Endothelial cell of umbilical vein (primary cell): Measurements from ENCODE around the gene TPO. TPM values are rescaled to one million over a fixed set of nuclear protein-coding genes. Genes with fewer than 3 reads are reported as not detected.

Source experiments
- BruUV-seq: library from RNA; stranded (reverse); fragments of 400-500 nt; replicated peaks from 2 replicates; lab custom pipeline; 2021; lab: Mats Ljungman, UMichigan
- CTCF ChIA-PET: fragments of 300-600, 350-600 bp; sonication (Branson Sonifier 250); formaldehyde crosslinking; loops from one replicate; lab custom pipeline; 2021; ENCODE audit warnings: antibody characterized with exemption, inconsistent platforms; lab: Charles Lee
- POLR2A ChIA-PET: fragments of 300-600, 350-600 bp; sonication (Branson Sonifier 250); formaldehyde crosslinking; loops from one replicate; lab custom pipeline; 2021; ENCODE audit warnings: antibody characterized with exemption, inconsistent platforms; lab: Charles Lee
- DNase-seq: peaks from one replicate; pipeline ENCODE4 v3.0.0-alpha.2; 2011; ENCODE audit warnings: low read depth, low spot score
- FAIRE-seq: peaks from 2 replicates; lab custom pipeline; 2011; peaks lifted over from hg19 to GRCh38; lab: Jason Lieb, UNC
- H2AFZ ChIP-seq: 2 replicates; pipeline ENCODE4 v1.6.0; 2012; ENCODE audit warnings: low read depth, low read length, control low read depth, inconsistent platforms
- H3K27ac ChIP-seq: 2 replicates; pipeline ENCODE4 v1.5.1; 2011; ENCODE audit warnings: low read depth, mild to moderate bottlenecking, control low read depth, low read length, moderate library complexity; ENCODE audit not compliant: insufficient read depth
- H3K27me3 ChIP-seq, 2 experiments: 2 replicates each; pipeline versions ENCODE4 v1.6.0 to v1.6.1; 2011; ENCODE audit warnings: low read length in 2 of 2, mixed read lengths in 1 of 2; ENCODE audit not compliant: control insufficient read depth in 2 of 2, insufficient read depth in 2 of 2
- H3K36me3 ChIP-seq, 2 experiments: 2 replicates in 1 of 2; 3 replicates in 1 of 2; pipeline ENCODE4 v1.5.1; 2011; ENCODE audit warnings: low read length in 2 of 2, mild to moderate bottlenecking in 1 of 2, moderate library complexity in 1 of 2; ENCODE audit not compliant: control insufficient read depth in 2 of 2, insufficient read depth in 2 of 2; ENCODE audit errors: extremely low read depth in 1 of 2
- H3K4me1 ChIP-seq: 3 replicates; pipeline ENCODE4 v1.5.1; 2011; ENCODE audit warnings: mild to moderate bottlenecking, low read length; ENCODE audit not compliant: control insufficient read depth, insufficient read depth; ENCODE audit errors: extremely low read depth
- H3K4me2 ChIP-seq: 2 replicates; pipeline ENCODE4 v1.6.1; 2011; ENCODE audit warnings: low read length, control low read depth, mixed read lengths; ENCODE audit not compliant: insufficient read depth
- H3K4me3 ChIP-seq, 3 experiments: fragments of 200-600 bp in 1 of 3; sonication (generic), shearing (Covaris generic) in 1 of 3; replicated peaks in 1 of 3; 2 replicates each; pipeline ENCODE4 v1.5.1; 2011 to 2016; ENCODE audit warnings: control low read depth in 3 of 3, low read length in 3 of 3, mild to moderate bottlenecking in 2 of 3, inconsistent platforms in 1 of 3, low read depth in 1 of 3, moderate library complexity in 1 of 3; ENCODE audit not compliant: insufficient read depth in 1 of 3
- H3K79me2 ChIP-seq: 2 replicates; pipeline ENCODE4 v1.6.0; 2012; ENCODE audit warnings: low read length, inconsistent platforms; ENCODE audit not compliant: control insufficient read depth, insufficient read depth
- H3K9ac ChIP-seq: replicated peaks from 2 replicates; pipeline ENCODE3; 2011; ENCODE audit warnings: low read length, control low read depth; ENCODE audit not compliant: insufficient read depth; ENCODE audit errors: extremely low read depth
- H3K9me1 ChIP-seq: replicated peaks from 3 replicates; pipeline ENCODE4 v1.6.0; 2011; ENCODE audit warnings: mild to moderate bottlenecking, low read length; ENCODE audit not compliant: control insufficient read depth, insufficient read depth; ENCODE audit errors: extremely low read depth
- H3K9me3 ChIP-seq: replicated peaks from 2 replicates; pipeline ENCODE4 v1.5.1; 2012; ENCODE audit warnings: low read length, inconsistent platforms; ENCODE audit not compliant: control insufficient read depth, insufficient read depth
- H4K20me1 ChIP-seq: replicated peaks from 2 replicates; pipeline ENCODE3; 2011; ENCODE audit warnings: mild to moderate bottlenecking, low read length; ENCODE audit not compliant: control insufficient read depth, insufficient read depth; ENCODE audit errors: extremely low read depth
- CTCF ChIP-seq, 2 donors: IDR thresholded peaks; 1 replicate in 1 of 2; 2 replicates in 1 of 2; pipeline ENCODE4 v1.5.1; 2011; ENCODE audit warnings: low read length in 2 of 2, mild to moderate bottlenecking in 2 of 2, moderate library complexity in 2 of 2, control low read depth in 1 of 2, inconsistent platforms in 1 of 2, low read depth in 1 of 2; ENCODE audit not compliant: insufficient read depth in 1 of 2; ENCODE audit errors: extremely low read depth in 1 of 2
- EZH2 ChIP-seq: IDR thresholded peaks from 2 replicates; pipeline ENCODE4 v1.6.1; 2012; ENCODE audit warnings: borderline replicate concordance, low read depth, mild to moderate bottlenecking, moderate library complexity, low read length, inconsistent platforms; ENCODE audit not compliant: severe bottlenecking
- GATA2 ChIP-seq: IDR thresholded peaks from 2 replicates; pipeline ENCODE4 v1.7.0; 2011; ENCODE audit warnings: low read depth, mild to moderate bottlenecking, moderate library complexity, mixed read lengths, low read length; ENCODE audit not compliant: insufficient read length, insufficient read depth
- JUN ChIP-seq: IDR thresholded peaks from 2 replicates; pipeline ENCODE4 v1.6.1; 2011; ENCODE audit warnings: borderline replicate concordance, low read depth; ENCODE audit not compliant: insufficient read length, insufficient read depth
- MAX ChIP-seq: IDR thresholded peaks from 2 replicates; pipeline ENCODE4 v1.6.1; 2011; ENCODE audit not compliant: insufficient read depth, insufficient read length
- MYC ChIP-seq: IDR thresholded peaks from one replicate; pipeline ENCODE4 v1.6.1; 2011; ENCODE audit warnings: mild to moderate bottlenecking, low read depth, low read length
- POLR2A ChIP-seq: IDR thresholded peaks from 2 replicates; pipeline ENCODE4 v1.6.1; 2012; ENCODE audit warnings: low read depth, mild to moderate bottlenecking, control low read depth, low read length
- POLR2AphosphoS5 ChIP-seq: IDR thresholded peaks from 2 replicates; pipeline ENCODE4 v1.6.1; 2012; ENCODE audit warnings: low read depth, mild to moderate bottlenecking, control low read depth, low read length, moderate library complexity; ENCODE audit not compliant: insufficient read depth
- dilution Hi-C: fragments of 300-500 bp; cut with MboI; formaldehyde crosslinking; loops from one replicate; pipeline ENCODE4 v1.15.0; 2019; ENCODE audit warnings: low sequenced_read_pairs; ENCODE audit not compliant: extremely low pct_ligation_motif_present
- intact Hi-C: fragments of 100-400 bp; cut with micrococcal nuclease; formaldehyde crosslinking; loops from one replicate; pipeline ENCODE4 v1.10.0; 2022
- polyA plus RNA-seq, 4 experiments: library from polyadenylated mRNA; depleted of rRNA in 3 of 4; stranded (reverse) in 3 of 4; unstranded in 1 of 4; fragments of >200 nt; gene quantifications; 2 replicates each; pipeline versions ENCODE4 v1.2.1 to v1.2.3, GENCODE V29; 2011 to 2012; ENCODE audit warnings: missing spikeins in 1 of 4
- total RNA-seq: library from RNA; stranded (reverse); gene quantifications from 2 replicates; pipeline ENCODE4 v1.2.3, GENCODE V29; 2021

Gene TPO
- total and polyA plus RNA-seq, 2 donors (not counting 3 experiments of a cell fraction or from before 2014, with no cell fraction given): not detected

- Histone ChIP-seq H3K9me3 (peaks cover 3% of the 10 kb centered on the region), H3K4me2 (no peak overlapping the region), H2AFZ (no peak overlapping the region), H3K9ac (no peak overlapping the region), H3K79me2 (no peaks in the 10 kb centered on the region), H3K9me1 (no peaks in the 10 kb centered on the region), H3K27ac (no peak overlapping the region), H4K20me1 (no peaks in the 10 kb centered on the region), H3K36me3 (no peaks in the 10 kb centered on the region), H3K27me3 (no peaks in the 10 kb centered on the region), H3K4me1 (no peaks in the 10 kb centered on the region), H3K4me3 (no peak overlapping the region)
- dilution Hi-C loops: no loop called here
- TF ChIP-seq POLR2A: no peak
- TF ChIP-seq GATA2: no peak
- no peak for TF ChIP-seq MYC
- no peak for TF ChIP-seq CTCF (IDR thresholded peaks at IDR 0.05; ENCODE audit: extremely low read depth in 1 of 2, insufficient read depth in 1 of 2, low read depth in 1 of 2, low read length in 2 of 2)
- TF ChIP-seq POLR2AphosphoS5: no peak
- TF ChIP-seq MAX: no peak
- DNase-seq: no peak
- no TSS peak for BruUV-seq
- ChIA-PET CTCF (no interaction called here), POLR2A (no interaction called here)
- intact Hi-C loops: no loop called here
- FAIRE-seq: no peak
Measured at GRCh38 chr2:1371082-1371481, 42.2 kb upstream of the TPO start.

- Histone ChIP-seq H3K4me1 (no peaks in the 10 kb centered on the region), H3K4me3 (no peak overlapping the region), H2AFZ (no peak overlapping the region), H3K27me3 (no peaks in the 10 kb centered on the region), H4K20me1 (no peaks in the 10 kb centered on the region), H3K9me3 (peaks cover 3% of the 10 kb centered on the region), H3K9me1 (no peaks in the 10 kb centered on the region), H3K36me3 (no peaks in the 10 kb centered on the region), H3K4me2 (no peak overlapping the region), H3K27ac (no peak overlapping the region), H3K79me2 (no peaks in the 10 kb centered on the region), H3K9ac (no peak overlapping the region)
- FAIRE-seq: no peak
- ChIA-PET POLR2A (no interaction called here), CTCF (no interaction called here)
- BruUV-seq: no TSS peak
- intact Hi-C loops (no loop called here), dilution Hi-C loops (no loop called here)
- DNase-seq: no peak
- TF ChIP-seq POLR2A (no peak), JUN (no peak), EZH2 (no peak), POLR2AphosphoS5 (no peak)
Measured at GRCh38 chr2:1373830-1374229, 39.4 kb upstream of the TPO start.
